Measurements from ENCODE around the gene HIBCH. TPM values are rescaled to one million over a fixed set of nuclear protein-coding genes. Genes with fewer than 3 reads are reported as not detected.

HIBCH gene
- polyA plus RNA-seq, 1 donor (not counting 4 experiments of a cell fraction or from before 2014, with no cell fraction given), result 19.4 TPM

DNA sequence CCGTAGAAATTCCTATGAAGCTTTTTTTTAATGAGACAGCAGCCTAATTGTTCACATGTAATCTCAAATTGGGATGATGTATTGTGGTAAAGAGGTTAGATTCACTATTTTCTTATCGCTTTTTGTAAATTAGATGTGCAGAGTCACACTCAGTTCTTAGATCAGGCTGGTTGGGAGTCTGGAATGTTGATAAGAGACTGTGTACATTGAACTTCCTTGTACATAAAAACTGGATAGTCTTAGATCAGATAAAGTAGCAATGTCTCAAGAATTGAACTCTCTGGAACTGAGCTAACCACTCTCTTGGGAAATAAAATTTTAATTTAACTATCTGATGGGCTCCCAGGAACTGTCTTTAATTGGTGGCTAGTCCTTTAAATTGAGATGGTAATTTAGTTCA lies 149.0 kb downstream of the HIBCH start:
- H3K9ac ChIP-seq (ENCODE audit: control insufficient read depth, extremely low read depth, insufficient read depth, low read length), result no peak overlapping the region
- H3K4me3 ChIP-seq (ENCODE audit: control insufficient read depth in 2 of 3, extremely low read depth in 1 of 3, insufficient read depth in 2 of 3, low read depth in 1 of 3, low read length in 3 of 3), result no peak overlapping the region
- H3K9me3 ChIP-seq (ENCODE audit: control insufficient read depth, low read depth, low read length), result peaks cover 1% of the 10 kb centered on the region
- no peak overlapping the region for H2AFZ ChIP-seq (ENCODE audit: control insufficient read depth, low read length)
- no peak overlapping the region for H3K27ac ChIP-seq (ENCODE audit: control insufficient read depth, insufficient read depth, low read length)
- H3K4me1 ChIP-seq (ENCODE audit: control insufficient read depth, extremely low read depth, insufficient read depth, low read length), result no peaks in the 10 kb centered on the region
- no peak for DNase-seq (ENCODE audit: low read depth, low spot score)
- TF ChIP-seq CTCF (optimal IDR thresholded peaks at IDR 0.05 in 1 of 3, IDR thresholded peaks at IDR 0.05 in 1 of 3, conservative IDR thresholded peaks at IDR 0.05 in 1 of 3; ENCODE audit: extremely low read depth in 1 of 3, insufficient read depth in 2 of 3, low read length in 3 of 3) (no peak), EZH2 (IDR thresholded peaks at IDR 0.05; ENCODE audit: low read length) (no peak)
- no peak for FAIRE-seq
- no peaks in the 10 kb centered on the region for H3K79me2 ChIP-seq (ENCODE audit: control insufficient read depth, insufficient read depth, low read length)
- dilution Hi-C loops (cut with MboI; ENCODE audit: extremely low pct_ligation_motif_present, low sequenced_read_pairs), result no loop called here
- no peaks in the 10 kb centered on the region for H4K20me1 ChIP-seq (ENCODE audit: control insufficient read depth, extremely low read depth, insufficient read depth, low read length)
- no peak overlapping the region for H3K4me2 ChIP-seq (ENCODE audit: control insufficient read depth, extremely low read depth, insufficient read depth, low read depth, low read length)
- no peaks in the 10 kb centered on the region for H3K27me3 ChIP-seq (ENCODE audit: control insufficient read depth, extremely low read depth, insufficient read depth, low read length)
- no peaks in the 10 kb centered on the region for H3K36me3 ChIP-seq (ENCODE audit: control insufficient read depth in 2 of 2, extremely low read depth in 1 of 2, insufficient read depth in 2 of 2, low read length in 2 of 2)
- H3K9me1 ChIP-seq (ENCODE audit: control insufficient read depth, extremely low read depth, insufficient read depth, low read length), result no peaks in the 10 kb centered on the region

GRCh38 chr2:190169221-190170072 lies 150.2 kb downstream of the HIBCH start:
- no peak overlapping the region for H3K27ac ChIP-seq (ENCODE audit: control insufficient read depth, insufficient read depth, low read length)
- DNase-seq (ENCODE audit: low read depth, low spot score) (no peak), FAIRE-seq (no peak)
- no peak for TF ChIP-seq EZH2 (IDR thresholded peaks at IDR 0.05; ENCODE audit: low read length)
- no peak for TF ChIP-seq CTCF (optimal IDR thresholded peaks at IDR 0.05 in 1 of 3, IDR thresholded peaks at IDR 0.05 in 1 of 3, conservative IDR thresholded peaks at IDR 0.05 in 1 of 3; ENCODE audit: extremely low read depth in 1 of 3, insufficient read depth in 2 of 3, low read length in 3 of 3)
- no peaks in the 10 kb centered on the region for H3K4me1 ChIP-seq (ENCODE audit: control insufficient read depth, extremely low read depth, insufficient read depth, low read length)
- H4K20me1 ChIP-seq (ENCODE audit: control insufficient read depth, extremely low read depth, insufficient read depth, low read length), result no peaks in the 10 kb centered on the region
- H3K9me3 ChIP-seq (ENCODE audit: control insufficient read depth, low read depth, low read length), result peaks cover 1% of the 10 kb centered on the region
- H3K27me3 ChIP-seq (ENCODE audit: control insufficient read depth, extremely low read depth, insufficient read depth, low read length), result no peaks in the 10 kb centered on the region
- H3K4me3 ChIP-seq (ENCODE audit: control insufficient read depth in 2 of 3, extremely low read depth in 1 of 3, insufficient read depth in 2 of 3, low read depth in 1 of 3, low read length in 3 of 3), result no peak overlapping the region
- no peaks in the 10 kb centered on the region for H3K36me3 ChIP-seq (ENCODE audit: control insufficient read depth in 2 of 2, extremely low read depth in 1 of 2, insufficient read depth in 2 of 2, low read length in 2 of 2)
- H3K4me2 ChIP-seq (ENCODE audit: control insufficient read depth, extremely low read depth, insufficient read depth, low read depth, low read length), result no peak overlapping the region
- H3K9me1 ChIP-seq (ENCODE audit: control insufficient read depth, extremely low read depth, insufficient read depth, low read length), result no peaks in the 10 kb centered on the region
- dilution Hi-C loops (cut with MboI; ENCODE audit: extremely low pct_ligation_motif_present, low sequenced_read_pairs), result no loop called here
- no peak overlapping the region for H3K9ac ChIP-seq (ENCODE audit: control insufficient read depth, extremely low read depth, insufficient read depth, low read length)
- H3K79me2 ChIP-seq (ENCODE audit: control insufficient read depth, insufficient read depth, low read length), result no peaks in the 10 kb centered on the region
- H2AFZ ChIP-seq (ENCODE audit: control insufficient read depth, low read length), result no peak overlapping the region
